NCI-H510A (cell line): ENCODE measurements around the gene MRPL42.
A peak's percentile ranks its signal among the peaks of the same experiment; 100 is the strongest.

Experiments used
- DNase-seq: peaks from one replicate; lab custom pipeline; 2025; lab: John Stamatoyannopoulos, UW

The MRPL42 gene

DNA sequence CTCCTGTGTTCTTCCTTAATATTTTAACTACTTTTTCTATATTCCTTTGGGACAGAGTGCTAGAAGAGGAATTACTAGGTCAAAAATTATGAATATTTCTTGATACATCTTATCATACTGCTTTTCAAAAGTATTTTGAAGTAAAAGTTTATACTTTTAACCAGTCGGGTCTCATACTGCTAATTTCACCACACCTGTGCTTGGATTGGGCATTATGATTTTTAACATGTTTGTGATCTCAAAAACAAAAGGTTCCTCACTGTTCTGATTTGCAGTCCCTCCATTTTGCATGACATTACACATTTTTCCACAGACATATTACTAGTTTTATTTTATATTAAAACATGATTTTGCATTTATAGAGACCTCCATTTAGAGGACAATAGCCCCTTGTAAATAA, 32.9 kb downstream of the MRPL42 start:
- DNase-seq, result no peak

DNA sequence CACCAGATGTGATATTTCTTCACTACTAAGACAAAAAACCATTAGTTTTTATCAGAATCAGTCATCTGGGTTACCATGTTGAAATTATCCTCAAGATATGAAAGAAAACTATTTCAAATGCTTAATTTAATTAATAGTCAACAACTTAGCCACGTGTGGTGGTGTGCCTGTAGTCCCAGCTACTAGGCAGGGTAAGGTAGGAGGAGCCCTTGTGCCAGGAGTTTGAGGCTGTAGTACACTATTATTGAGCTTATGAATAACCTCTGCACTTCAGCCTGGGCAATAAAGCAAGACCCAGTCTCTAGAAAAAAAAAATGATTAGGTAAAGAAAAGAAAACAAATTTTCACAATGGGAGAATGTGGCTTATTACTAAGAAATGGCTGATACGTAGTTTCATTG, 33.4 kb downstream of the MRPL42 start:
- DNase-seq, result no peak

DNA sequence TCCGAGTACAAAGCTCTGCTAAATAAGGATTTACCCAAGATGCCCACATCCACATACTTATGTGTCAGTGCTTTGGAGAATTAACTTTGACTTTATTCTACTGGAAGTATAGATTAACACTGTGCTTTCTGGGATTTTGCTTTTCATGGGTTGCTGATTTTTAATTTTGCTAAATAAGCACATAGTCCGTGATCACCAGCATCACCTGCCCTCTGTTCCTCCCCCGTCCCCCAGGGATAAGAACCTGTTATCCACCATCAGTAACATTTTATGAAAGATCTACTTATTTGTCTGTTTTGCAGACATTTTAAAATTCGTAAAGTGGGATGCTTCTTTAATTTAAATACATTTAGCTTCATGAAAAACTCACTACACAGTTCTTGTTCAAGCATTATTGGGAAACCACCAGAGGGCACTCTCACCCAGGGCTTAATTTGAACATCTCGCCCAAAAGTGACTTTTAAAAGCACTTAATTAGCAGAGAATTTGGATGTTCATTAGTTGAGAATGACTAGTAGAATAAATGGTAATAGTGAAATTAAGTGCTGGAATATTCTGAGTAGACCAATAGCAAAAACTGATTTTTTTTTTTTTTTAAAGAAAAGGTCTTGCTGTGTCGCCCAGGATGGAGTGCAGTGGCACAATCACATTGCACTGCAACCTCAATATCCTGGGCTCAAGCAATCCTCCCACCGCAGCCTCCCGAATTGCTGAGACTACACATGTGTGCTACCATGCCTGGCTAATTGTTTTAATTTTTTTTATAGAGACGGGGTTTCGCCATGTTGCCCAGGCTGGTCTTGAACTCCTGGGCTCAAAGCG, 35.7 kb downstream of the MRPL42 start:
- DNase-seq, result peak; percentile 9

DNA sequence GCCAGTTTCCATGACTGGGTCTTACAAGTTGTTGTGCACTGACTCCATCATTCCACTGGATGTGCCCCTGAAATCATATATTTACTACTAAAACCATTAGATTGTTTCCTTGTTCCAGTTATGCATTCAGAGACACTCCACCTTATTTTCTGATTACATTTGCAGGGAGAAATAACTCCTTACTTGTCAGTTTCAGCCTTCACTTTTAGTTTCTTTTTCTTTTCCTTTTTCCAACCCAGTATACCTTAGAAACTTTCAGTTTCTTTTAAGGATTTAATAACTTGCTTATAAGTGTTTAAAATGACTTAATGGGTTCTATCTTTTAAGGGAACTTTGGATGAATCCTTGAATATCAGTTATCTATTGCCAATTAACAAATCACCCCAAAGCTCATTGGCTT, 39.9 kb downstream of the MRPL42 start:
- no peak for DNase-seq

DNA sequence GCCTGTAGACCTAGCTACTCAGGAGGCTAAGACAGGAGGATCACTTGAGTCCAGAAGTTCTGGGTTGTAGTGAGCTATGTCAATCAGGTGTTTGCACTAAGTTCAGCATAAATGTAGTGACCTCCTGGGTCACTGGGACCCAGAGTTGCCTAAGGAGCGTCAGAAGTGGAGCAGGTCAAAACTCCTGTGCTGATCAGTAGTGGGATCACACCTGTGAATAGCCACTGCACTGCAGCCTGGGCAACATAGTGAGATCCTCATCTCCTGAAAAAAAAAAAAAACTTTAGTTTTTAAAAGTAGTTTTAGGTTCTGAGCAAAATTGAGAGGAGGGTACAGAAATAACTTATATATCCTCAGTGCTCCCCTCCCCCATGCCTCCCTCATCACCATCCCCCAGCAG, 42.2 kb downstream of the MRPL42 start:
- DNase-seq, result no peak

DNA sequence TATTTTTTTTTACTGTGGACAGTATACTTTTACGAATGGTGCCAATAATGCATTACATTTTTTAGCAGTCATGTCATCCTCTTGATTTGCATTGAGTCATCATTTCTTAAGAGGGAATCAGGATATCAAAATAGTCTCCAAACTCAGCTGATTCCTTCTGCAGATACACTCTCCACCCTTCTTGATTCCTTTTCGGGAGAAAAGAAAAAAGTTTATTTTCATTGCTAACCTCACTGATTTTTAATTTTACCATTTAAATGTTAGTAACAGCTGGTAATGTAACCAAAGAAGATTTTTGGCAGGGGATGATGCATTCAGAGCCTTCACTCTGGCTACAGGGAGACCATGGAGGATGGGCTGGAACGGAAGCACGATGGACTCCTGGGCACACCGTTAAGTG, 47.5 kb downstream of the MRPL42 start:
- DNase-seq, result no peak

DNA sequence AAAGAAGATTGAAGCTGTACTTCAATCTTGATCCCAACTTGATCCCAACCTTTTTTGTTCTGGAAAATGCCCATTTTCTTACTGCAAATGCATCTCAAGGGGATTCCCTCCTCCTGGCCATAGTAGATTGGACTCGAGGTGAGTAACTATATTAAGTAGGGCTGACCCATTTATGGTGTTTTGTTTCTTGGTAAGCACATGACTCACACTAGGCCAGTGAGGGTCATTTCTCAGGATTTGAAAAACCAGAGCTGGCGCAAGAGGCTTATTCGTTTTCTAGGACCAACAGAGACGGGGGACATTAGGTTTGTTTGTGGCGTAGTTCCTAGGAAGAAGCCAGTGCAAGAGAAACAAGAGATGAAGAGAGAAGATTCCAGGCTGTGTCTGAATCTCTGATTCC, 51.4 kb downstream of the MRPL42 start:
- DNase-seq, result no peak

DNA sequence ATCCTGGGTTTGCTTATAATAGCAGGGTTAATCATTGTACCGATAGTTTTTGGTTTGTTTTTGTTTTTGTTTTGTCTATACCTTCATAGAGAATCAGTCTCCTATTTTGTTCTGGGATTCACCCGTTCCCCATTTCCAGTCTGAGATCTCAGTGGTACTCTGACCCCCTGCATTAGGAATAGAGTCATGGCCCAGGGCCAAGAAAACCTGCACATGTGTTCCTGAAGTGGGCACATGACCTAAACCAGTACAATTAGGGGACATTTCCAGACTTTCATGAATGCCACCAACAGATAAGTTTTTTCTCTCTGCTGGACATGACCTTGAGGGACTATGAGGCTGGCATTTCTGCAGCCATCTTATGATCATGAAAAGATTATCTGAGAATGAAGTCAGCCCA, 52.5 kb downstream of the MRPL42 start:
- no peak for DNase-seq

DNA sequence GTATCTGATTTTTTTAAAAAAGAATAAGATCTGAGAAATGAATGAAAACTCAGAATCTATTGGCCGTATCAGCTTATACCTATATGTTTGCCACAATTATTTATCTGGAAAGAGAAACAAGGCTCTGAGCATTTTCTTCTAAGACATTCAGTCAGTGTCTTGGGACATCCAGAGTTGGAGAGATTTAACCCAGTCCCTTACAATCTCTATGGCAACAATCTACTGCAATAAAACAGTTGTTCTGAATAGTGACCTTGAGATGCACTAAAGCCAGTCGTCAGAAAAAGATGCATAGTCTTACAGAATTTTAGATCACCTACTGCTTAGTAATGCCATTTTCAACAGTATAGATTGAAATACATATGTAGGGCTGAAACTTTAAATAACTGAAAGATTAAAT, 53.1 kb downstream of the MRPL42 start:
- DNase-seq, result no peak

DNA sequence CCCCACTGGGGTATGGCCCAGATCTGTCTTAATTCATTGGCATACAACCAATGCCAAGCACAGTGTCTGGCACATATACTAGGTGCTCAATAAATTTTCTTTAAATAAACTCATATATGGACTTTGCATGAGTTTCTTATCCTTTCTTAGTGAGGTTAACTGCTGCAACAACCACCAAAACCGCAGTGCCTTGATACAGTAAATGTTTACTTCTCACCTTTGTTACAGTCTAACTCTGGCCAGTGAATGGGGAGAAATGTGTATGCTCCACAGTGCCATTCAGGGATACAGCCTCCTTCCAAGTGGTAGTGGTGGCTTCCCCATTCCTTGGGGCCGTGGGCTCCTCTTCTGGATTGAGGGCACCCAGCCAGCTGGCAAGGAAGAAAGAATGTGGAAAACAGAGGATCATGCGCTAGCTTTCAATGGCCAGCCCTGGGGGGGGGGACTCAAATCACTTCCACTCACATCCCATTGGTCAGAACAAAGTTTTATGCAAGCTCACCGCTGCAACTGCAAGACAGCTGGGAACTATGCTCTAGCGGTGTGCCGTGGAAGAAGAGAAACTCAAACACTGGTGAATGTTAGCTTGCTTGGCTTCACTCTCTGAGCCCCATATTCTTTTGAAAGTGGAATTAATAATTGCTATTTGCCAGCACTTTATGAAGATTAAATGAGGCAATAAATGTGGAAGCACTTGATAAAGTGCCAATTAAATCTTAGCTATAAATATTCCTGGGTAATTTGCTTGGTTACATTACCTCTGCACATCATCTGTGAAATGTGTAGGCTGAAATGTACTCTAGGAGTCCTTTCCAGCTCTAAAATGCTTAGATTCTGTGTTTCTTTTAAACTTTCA, 54.1 kb downstream of the MRPL42 start:
- no peak for DNase-seq

DNA sequence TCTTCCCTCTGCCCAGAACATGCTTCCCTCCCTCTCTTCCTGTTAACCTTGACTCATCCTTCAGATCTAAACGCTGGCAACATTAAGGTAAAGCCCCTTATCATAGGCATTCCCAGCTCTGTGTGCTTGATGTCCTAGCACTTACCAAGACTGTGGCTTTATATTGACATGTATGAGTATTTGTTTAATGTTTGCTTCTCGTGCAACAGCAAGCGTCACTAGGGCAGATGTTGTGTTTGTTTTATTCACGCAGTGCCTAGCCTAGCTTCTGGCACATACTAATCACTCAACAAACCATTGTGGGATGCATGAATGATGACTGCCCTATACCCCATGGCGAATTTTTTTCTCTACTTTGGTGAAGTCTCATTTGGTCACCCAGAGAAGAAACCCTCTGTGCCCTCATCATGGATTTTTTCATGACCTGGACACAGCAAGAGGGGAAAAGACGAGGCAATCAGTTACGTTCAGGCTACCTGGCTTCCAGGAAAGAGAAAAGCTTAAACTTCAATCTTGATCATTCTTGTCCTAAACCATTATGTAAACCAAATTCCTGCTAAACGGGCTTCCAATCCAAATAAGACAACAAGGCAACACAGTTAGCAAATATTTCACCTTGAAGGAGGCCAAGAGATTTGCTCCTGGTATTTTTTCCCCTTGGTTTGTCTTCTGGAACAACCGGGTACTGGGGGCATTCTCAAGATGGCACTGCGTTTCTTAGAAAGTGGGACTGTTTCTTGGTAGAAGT, 57.2 kb downstream of the MRPL42 start:
- no peak for DNase-seq

DNA sequence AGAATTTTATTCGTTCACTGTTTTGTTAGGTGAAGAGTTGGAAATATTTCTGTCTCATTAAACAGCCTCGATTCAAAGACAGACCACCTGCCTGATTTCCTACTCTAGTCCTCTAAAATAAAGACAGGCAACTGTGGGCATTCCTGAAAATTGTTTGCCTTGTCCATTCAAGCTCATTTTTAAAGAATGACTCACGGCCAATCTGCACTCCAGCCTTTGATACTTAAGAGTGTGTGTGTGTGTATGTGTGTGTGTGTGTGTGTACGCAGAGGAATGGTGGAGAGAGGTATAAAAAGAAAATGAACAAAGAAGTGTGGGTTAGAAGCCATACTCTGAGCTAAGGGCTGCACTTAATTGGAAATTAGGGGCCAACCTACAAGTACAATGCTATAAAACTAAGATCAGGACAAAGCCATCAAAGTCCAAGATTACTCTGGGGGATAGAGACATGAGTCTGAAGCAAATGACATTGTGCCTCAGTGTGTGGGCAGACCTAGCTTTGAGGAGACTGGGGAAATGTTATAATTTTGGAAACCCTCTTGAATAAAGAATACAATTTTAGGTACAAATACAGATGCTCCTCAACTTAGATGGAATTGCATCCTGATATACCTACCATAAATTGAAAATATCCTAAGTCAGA, 59.6 kb downstream of the MRPL42 start:
- DNase-seq, result no peak

DNA sequence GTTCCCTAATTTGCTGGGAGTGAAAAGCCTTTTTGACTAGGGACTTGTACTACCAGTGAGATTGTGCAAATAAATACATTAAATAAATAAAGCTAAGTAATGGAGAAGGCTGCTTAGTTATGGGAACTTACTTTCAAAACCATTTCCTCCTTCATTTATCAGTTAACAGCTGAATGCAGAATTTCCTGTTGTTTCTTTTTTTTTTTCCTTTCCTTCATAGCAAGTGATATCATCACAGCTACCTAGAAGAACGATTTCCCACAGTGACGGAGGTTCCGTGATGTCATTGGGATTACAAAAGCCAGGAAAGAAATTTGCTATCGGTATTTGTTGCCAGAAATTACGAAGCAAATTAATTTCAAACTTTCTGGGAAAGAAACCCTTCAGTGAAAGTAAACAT, 63.0 kb downstream of the MRPL42 start:
- DNase-seq, result no peak

DNA sequence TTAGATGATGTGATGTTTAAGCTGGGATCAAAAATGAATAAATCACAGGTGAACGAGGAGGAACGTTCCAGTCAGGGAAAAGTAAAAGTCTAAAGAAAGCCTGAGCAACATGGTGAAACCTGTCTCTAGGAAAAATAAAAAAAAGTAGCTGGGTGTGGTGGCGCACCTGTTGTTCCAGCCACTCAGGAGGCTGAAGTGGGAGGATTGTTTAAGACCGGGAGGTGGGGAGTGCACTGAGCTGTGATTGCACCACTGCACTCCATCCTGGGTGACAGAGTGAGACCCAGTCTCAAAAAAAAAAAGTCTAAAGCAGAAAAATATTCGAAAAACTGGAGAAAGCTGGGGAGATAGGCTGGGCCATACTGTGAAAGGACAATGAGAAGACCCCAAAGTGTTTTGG, 66.0 kb downstream of the MRPL42 start:
- DNase-seq, result no peak

DNA sequence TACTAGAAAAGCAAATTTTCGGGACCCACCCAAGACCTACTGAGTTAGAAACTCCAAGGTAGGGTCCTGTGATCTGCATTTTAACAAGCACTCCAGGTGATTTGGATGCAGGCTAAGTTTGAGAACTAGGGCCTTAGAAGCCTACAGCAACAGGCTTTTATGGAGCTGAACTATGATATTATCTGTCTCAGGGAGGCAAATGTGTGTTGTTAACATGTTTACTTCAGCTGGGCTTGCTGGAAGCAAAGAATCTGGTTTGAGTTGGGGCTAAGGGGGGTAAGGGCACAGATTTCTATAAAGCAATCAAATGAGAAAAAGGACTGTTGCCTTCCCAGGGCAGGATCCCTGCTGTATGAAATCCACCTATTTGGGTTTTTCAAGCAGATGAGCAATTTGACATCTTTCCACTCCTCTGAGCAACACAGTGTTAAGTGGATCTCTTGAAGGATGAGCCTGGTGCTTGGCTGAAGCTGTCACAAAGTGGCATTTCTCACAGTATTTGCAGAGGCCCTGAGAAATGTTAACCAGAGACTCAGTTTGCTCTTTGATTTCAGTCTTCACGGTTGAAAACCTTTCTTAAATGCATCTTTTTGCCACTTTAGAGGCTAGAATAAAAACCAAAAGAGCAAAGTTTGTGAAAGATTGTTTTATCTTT, 68.9 kb downstream of the MRPL42 start:
- no peak for DNase-seq

DNA sequence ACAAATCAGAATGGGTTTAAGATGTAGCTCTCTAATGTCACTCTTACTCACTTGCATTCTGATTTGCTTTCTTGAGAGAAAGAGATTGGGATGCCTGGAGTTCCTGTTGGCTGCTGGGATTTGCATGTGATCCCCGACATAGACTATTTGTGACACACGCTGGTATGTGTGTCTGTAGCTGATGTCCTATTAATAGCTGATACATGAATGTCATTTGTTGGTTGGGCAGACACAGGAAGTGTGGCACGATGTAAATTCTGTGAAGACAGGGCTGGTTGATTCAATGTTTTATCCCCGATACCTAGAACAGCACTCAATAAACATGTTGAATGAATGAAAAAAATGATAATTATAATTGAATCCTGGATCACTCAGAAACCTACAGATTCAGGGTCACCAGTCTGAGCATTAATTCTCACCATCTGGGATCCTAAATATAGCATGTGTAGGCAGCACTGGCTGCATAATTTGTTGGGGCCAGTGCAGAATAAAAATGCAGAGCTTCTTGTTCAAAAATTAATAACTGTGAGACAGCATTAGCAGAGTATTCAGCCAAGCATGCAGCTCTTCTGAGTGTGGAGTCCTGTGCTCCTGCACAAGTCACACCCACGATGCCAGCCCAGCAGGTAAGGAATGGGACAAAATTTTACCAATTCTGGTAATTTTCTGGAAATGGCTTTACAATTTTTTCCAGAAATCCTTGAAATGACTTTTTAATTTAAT, 69.6 kb downstream of the MRPL42 start:
- DNase-seq, result no peak

DNA sequence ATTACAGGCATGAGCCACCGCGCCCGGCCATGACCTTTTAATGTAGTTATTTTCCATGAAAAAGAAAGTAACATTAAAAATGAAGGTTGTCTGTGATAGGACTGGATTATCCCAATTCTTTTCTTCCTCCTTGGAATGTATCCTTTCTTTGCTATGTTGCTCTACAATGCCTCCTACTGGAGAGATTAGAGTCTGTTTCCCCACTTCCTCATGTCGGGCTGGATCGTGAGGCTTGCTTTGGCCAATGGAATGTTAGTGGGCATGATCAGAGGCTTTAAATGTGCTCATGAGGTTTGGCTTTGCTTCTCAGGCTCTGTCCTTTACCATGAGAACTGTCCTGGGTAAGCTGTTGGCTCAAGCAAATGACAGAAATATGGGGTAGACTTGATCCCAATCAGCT, 70.5 kb downstream of the MRPL42 start:
- DNase-seq, result no peak

DNA sequence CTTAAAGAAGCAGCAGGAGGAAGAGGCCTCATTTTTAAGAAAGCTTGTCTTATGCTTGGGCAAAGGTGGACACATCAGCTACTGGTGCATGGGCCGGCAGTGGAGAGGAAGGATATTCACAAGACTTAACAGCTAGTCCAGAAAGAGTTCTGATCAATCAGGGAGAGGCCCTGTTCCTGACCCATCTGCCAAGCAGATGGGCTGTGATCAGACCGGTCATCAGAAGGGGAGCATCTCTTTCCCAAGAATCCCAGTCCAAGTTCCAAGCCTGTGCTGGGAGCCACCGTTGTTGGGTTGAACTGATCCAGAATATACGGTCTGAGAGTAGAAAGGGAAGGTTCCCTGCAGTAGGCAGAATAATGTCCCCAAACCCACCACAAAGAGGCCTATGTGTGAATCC, 72.5 kb downstream of the MRPL42 start:
- no peak for DNase-seq

DNA sequence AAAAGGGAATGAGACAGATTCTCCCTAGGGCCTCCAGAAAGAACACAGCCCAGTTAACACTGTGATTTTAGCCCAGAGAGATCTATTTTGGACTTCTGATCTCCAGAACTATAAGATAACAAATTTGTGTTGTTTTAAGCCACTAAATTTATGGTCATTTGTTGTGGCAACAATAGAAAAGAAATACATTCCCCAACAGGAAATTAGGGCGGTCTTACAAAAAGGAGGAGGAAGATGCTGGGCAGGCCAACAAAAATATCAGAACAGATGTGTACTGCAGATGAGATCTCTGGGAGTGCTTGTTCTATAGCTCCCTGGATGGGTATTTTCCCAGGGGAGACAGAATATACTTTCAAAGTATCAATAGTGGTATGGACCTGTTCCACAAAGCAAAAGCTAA, 73.2 kb downstream of the MRPL42 start:
- DNase-seq, result no peak

DNA sequence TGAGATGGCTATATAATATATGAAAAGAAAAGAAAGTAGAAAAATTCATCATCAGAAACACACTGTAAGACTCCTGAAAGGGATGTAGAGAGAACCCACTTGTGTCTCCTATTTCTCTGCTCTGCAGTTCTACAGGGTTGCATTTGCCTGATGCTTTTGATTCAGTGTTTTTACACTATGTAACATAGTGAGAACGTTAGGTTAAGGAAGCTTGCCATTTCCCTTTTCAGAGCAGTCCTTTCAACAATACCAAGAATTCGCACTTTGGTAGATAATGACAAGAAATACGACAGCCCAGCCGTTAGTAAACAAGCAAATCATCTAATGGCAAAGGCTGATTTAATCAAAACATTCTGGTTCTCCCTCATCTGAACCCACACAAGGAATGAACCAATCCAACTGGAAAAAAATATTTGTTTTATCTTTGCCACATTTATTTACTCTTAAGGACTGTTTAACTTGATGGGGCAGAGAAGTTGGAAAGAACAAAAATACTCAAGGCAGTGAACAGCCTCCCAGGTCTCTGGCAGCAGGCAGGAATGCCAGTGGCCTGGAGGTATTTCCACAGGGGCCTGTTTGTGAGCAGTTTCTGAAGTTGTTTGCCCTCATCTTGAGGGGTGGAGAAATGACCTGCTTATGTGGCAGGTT, 74.4 kb downstream of the MRPL42 start:
- no peak for DNase-seq

DNA sequence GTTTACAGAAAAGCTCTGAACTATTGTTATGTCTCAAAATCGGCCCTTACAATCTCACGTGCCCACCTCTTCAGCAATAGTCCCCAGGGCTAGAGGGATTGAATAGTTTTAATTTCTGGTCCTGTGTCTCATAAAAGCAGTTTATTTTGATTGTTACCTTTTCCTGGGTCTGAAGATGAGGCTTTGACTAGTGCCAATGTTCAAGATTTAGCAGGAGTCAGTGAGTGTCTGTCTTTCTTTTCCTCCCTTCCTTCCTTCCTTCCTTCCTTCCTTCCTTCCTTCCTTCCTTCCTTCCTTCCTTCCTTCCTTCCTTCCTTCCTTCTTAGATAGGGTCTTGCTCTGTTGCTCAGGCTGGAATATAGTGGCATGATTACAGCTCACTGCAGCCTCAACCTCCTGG, 80.5 kb downstream of the MRPL42 start:
- no peak for DNase-seq
